Stimulated activated CD8-positive, alpha-beta memory T cell treated with anti-CD3 and anti-CD28 coated beads, Interleukin-4, amount 100 ng/mL, for 48 hours (primary cell): Measurements from ENCODE around the gene PCDHA1.
"Not testable (repeated sequence)": the region's sequence is repeated elsewhere in the genome, so short reads cannot be mapped to it uniquely, and the experiment has no call there.

Experiments
- DNase-seq: peaks from one replicate; pipeline ENCODE4 v3.0.0-alpha.2; 2020

The PCDHA1 gene

GRCh38 chr5:140808889-140809291, 22.9 kb downstream of the PCDHA1 start:
- DNase-seq: no peak

- DNase-seq: peak; percentile 68
These were observed 35.7 kb downstream of the PCDHA1 start, which contains the start of gene PCDHA5 for GRCh38 chr5:140821375-140822280. PCDHA5 (plus strand) TSS chr5:140821613.

GRCh38 chr5:140822281-140822629, 36.3 kb downstream of the PCDHA1 start:
- DNase-seq: no peak

- DNase-seq: not testable (repeated sequence)
These were observed 37.0 kb downstream of the PCDHA1 start for GRCh38 chr5:140822969-140823368.

GRCh38 chr5:140823475-140823874, 37.5 kb downstream of the PCDHA1 start:
- no peak for DNase-seq

GRCh38 chr5:140827704-140828361, 41.9 kb downstream of the PCDHA1 start, which contains the start of gene PCDHA6:
PCDHA6 (plus strand) TSS chr5:140827960; CDS start chr5:140828092, 132 bp downstream.
- DNase-seq: no peak

- no peak for DNase-seq
These were observed 42.4 kb downstream of the PCDHA1 start for GRCh38 chr5:140828362-140828737.

- not testable (repeated sequence) for DNase-seq
These were observed 43.9 kb downstream of the PCDHA1 start for GRCh38 chr5:140829511-140830501.

GRCh38 chr5:140833993-140834392, 48.1 kb downstream of the PCDHA1 start, which contains the start of gene PCDHA7:
PCDHA7 (plus strand) TSS chr5:140834269; CDS start chr5:140834384, 115 bp downstream.
- DNase-seq: no peak

- DNase-seq: not testable (repeated sequence)
These were observed 48.6 kb downstream of the PCDHA1 start for GRCh38 chr5:140834439-140835008.

- DNase-seq: no peak
These were observed 49.9 kb downstream of the PCDHA1 start for GRCh38 chr5:140835622-140836510.

- peak; percentile 31 for DNase-seq
These were observed 55.3 kb downstream of the PCDHA1 start, which contains the start of gene PCDHA8 for GRCh38 chr5:140840978-140841962. PCDHA8 (plus strand) TSS chr5:140841187; CDS start chr5:140841322, 135 bp downstream.

GRCh38 chr5:140842798-140843733, 57.1 kb downstream of the PCDHA1 start:
- DNase-seq: no peak

GRCh38 chr5:140848139-140849102, 62.5 kb downstream of the PCDHA1 start, which contains the start of gene PCDHA9:
PCDHA9 (plus strand) TSS chr5:140848382; CDS start chr5:140848496, 114 bp downstream.
- DNase-seq: not testable (repeated sequence)

- not testable (repeated sequence) for DNase-seq
These were observed 64.1 kb downstream of the PCDHA1 start for GRCh38 chr5:140849831-140850634.
